Keratinocyte (primary cell): ENCODE results near the gene SLC39A5. TPM values are rescaled to one million over a fixed set of nuclear protein-coding genes. Genes with fewer than 3 reads are reported as not detected.

Experiments
- DNase-seq: peaks from one replicate; pipeline ENCODE4 v3.0.0-alpha.2; 2011; ENCODE audit warnings: low read depth, missing footprints, low spot score
- FAIRE-seq: peaks from 2 replicates; lab custom pipeline; 2011; peaks lifted over from hg19 to GRCh38; lab: Jason Lieb, UNC
- H2AFZ ChIP-seq: 2 replicates; pipeline ENCODE4 v1.6.0; 2012; ENCODE audit warnings: low read length, control low read depth, inconsistent platforms; ENCODE audit not compliant: control insufficient read depth
- H3K27ac ChIP-seq: 2 replicates; pipeline ENCODE4 v1.5.1; 2011; ENCODE audit warnings: low read length; ENCODE audit not compliant: control insufficient read depth, insufficient read depth
- H3K27me3 ChIP-seq: 3 replicates; pipeline ENCODE4 v1.6.0; 2011; ENCODE audit warnings: low read length; ENCODE audit not compliant: control insufficient read depth, insufficient read depth; ENCODE audit errors: extremely low read depth
- H3K36me3 ChIP-seq, 2 experiments: 2 replicates in 1 of 2; 3 replicates in 1 of 2; pipeline ENCODE4 v1.5.1; 2011; ENCODE audit warnings: low read length in 2 of 2, mild to moderate bottlenecking in 1 of 2; ENCODE audit not compliant: control insufficient read depth in 2 of 2, insufficient read depth in 2 of 2; ENCODE audit errors: extremely low read depth in 1 of 2
- H3K4me1 ChIP-seq: 3 replicates; pipeline ENCODE4 v1.5.1; 2011; ENCODE audit warnings: low read length; ENCODE audit not compliant: control insufficient read depth, insufficient read depth; ENCODE audit errors: extremely low read depth
- H3K4me2 ChIP-seq: 3 replicates; pipeline ENCODE4 v1.6.0; 2011; ENCODE audit warnings: low read depth, low read length; ENCODE audit not compliant: control insufficient read depth, insufficient read depth; ENCODE audit errors: extremely low read depth
- H3K4me3 ChIP-seq, 3 experiments: fragments of 200-600 bp in 1 of 3; sonication (generic) in 1 of 3; 2 replicates in 2 of 3; 3 replicates in 1 of 3; pipeline ENCODE4 v1.5.1; 2011 to 2016; ENCODE audit warnings: low read length in 3 of 3, mild to moderate bottlenecking in 3 of 3, control low read depth in 2 of 3, inconsistent platforms in 1 of 3, low read depth in 1 of 3, mixed read lengths in 1 of 3, mixed run types in 1 of 3, moderate library complexity in 1 of 3; ENCODE audit not compliant: control insufficient read depth in 2 of 3, insufficient read depth in 2 of 3; ENCODE audit errors: extremely low read depth in 1 of 3
- H3K79me2 ChIP-seq: 2 replicates; pipeline ENCODE4 v1.6.0; 2012; ENCODE audit warnings: low read length; ENCODE audit not compliant: control insufficient read depth, insufficient read depth
- H3K9ac ChIP-seq: 3 replicates; pipeline ENCODE4 v1.6.0; 2011; ENCODE audit warnings: low read length; ENCODE audit not compliant: control insufficient read depth, insufficient read depth; ENCODE audit errors: extremely low read depth
- H3K9me1 ChIP-seq: 3 replicates; pipeline ENCODE4 v1.6.0; 2011; ENCODE audit warnings: low read length; ENCODE audit not compliant: control insufficient read depth, insufficient read depth; ENCODE audit errors: extremely low read depth
- H3K9me3 ChIP-seq: 2 replicates; pipeline ENCODE4 v1.5.1; 2012; ENCODE audit warnings: low read depth, low read length; ENCODE audit not compliant: control insufficient read depth
- H4K20me1 ChIP-seq: 3 replicates; pipeline ENCODE4 v1.6.0; 2011; ENCODE audit warnings: low read length; ENCODE audit not compliant: control insufficient read depth, insufficient read depth; ENCODE audit errors: extremely low read depth
- EZH2 ChIP-seq: IDR thresholded peaks from one replicate; pipeline ENCODE4 v1.6.1; 2012; ENCODE audit warnings: inconsistent platforms, mild to moderate bottlenecking, low read length, moderate library complexity
- dilution Hi-C: fragments of 300-500 bp; cut with MboI; formaldehyde crosslinking; loops from one replicate; pipeline ENCODE4 v1.7.0; 2020; ENCODE audit warnings: low sequenced_read_pairs; ENCODE audit not compliant: extremely low pct_ligation_motif_present
- polyA plus RNA-seq, 5 experiments: library from polyadenylated mRNA; depleted of rRNA in 3 of 5; stranded (reverse) in 3 of 5; stranded (forward) in 1 of 5; unstranded in 1 of 5; fragments of >200 nt; gene quantifications; 1 replicate in 1 of 5; 2 replicates in 3 of 5; 3 replicates in 1 of 5; pipeline versions ENCODE4 v1.2.1 to v1.2.3, GENCODE V29; 2011 to 2012; ENCODE audit warnings: missing spikeins in 2 of 5, low read depth in 1 of 5, low replicate concordance in 1 of 5
- TF ChIP-seq, protein P1 (sequence below), 3 experiments: IDR thresholded peaks in 1 of 3; conservative IDR thresholded peaks in 1 of 3; optimal IDR thresholded peaks in 1 of 3; 2 replicates in 2 of 3; 3 replicates in 1 of 3; pipeline versions ENCODE3 to v1.5.1; 2011; ENCODE audit warnings: low read length in 3 of 3, mild to moderate bottlenecking in 3 of 3, moderate library complexity in 2 of 3, control low read depth in 1 of 3, inconsistent platforms in 1 of 3; ENCODE audit not compliant: insufficient read depth in 2 of 3; ENCODE audit errors: extremely low read depth in 1 of 3

Gene SLC39A5
- polyA plus RNA-seq, 1 donor (not counting 4 experiments of a cell fraction or from before 2014, with no cell fraction given) = not detected

DNA sequence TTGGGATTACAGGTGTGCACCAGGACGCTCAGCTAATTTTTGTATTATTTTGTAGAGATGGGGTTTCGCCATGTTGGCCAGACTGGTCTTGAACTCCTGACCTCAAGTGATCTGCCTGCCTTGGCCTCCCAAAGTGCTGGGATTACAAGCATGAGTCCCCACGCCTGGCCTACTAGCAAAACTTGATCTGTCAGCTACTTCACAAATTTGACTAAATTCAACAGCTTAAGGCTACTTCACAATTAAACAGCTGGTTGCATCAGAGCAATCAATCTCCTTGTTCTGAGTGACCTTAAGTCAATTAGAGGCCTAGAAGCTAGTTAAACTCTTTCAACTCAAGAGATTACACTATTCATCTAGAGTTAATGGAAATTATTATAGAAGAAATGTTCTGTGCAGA, 49.1 kb downstream of the SLC39A5 start:
- TF ChIP-seq, protein P1, sequence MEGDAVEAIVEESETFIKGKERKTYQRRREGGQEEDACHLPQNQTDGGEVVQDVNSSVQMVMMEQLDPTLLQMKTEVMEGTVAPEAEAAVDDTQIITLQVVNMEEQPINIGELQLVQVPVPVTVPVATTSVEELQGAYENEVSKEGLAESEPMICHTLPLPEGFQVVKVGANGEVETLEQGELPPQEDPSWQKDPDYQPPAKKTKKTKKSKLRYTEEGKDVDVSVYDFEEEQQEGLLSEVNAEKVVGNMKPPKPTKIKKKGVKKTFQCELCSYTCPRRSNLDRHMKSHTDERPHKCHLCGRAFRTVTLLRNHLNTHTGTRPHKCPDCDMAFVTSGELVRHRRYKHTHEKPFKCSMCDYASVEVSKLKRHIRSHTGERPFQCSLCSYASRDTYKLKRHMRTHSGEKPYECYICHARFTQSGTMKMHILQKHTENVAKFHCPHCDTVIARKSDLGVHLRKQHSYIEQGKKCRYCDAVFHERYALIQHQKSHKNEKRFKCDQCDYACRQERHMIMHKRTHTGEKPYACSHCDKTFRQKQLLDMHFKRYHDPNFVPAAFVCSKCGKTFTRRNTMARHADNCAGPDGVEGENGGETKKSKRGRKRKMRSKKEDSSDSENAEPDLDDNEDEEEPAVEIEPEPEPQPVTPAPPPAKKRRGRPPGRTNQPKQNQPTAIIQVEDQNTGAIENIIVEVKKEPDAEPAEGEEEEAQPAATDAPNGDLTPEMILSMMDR (optimal IDR thresholded peaks at IDR 0.05 in 1 of 3, IDR thresholded peaks at IDR 0.05 in 1 of 3, conservative IDR thresholded peaks at IDR 0.05 in 1 of 3; ENCODE audit: extremely low read depth in 1 of 3, insufficient read depth in 2 of 3, low read length in 3 of 3) = no peak
- TF ChIP-seq EZH2 = no peak
- no peak for FAIRE-seq

DNA sequence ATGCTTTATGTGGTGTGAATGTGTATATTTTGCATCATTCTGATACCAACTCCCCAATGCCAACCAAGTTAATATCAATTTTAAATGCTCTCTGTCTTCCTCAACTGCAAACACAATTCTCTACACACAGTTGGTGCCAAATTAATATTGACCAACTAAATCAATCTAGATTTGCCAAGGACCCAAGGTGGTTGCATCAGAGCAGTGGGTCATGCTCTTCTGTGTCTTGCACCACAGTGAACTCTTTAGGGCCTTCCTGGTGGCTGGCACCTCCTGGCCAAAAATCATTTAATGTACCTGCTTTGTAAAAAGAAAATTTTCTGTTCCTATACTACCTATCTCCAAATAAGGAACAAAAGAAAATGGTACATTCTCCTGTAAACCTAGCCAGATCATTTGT, 51.0 kb downstream of the SLC39A5 start:
- Histone ChIP-seq H3K27me3 (no peaks in the 10 kb centered on the region), H2AFZ (no peak overlapping the region), H3K36me3 (peaks cover 26 to 42% of the 10 kb centered on the region in 2 experiments), H3K9me3 (no peaks in the 10 kb centered on the region), H3K27ac (no peak overlapping the region), H3K9me1 (no peaks in the 10 kb centered on the region), H3K79me2 (no peaks in the 10 kb centered on the region), H3K4me1 (no peaks in the 10 kb centered on the region), H3K4me3 (no peak overlapping the region), H3K4me2 (no peak overlapping the region), H4K20me1 (no peaks in the 10 kb centered on the region), H3K9ac (no peak overlapping the region)
- DNase-seq (no peak), FAIRE-seq (no peak)
- dilution Hi-C loops = no loop called here
- TF ChIP-seq, protein P1 (optimal IDR thresholded peaks at IDR 0.05 in 1 of 3, IDR thresholded peaks at IDR 0.05 in 1 of 3, conservative IDR thresholded peaks at IDR 0.05 in 1 of 3; ENCODE audit: extremely low read depth in 1 of 3, insufficient read depth in 2 of 3, low read length in 3 of 3) = no peak
- no peak for TF ChIP-seq EZH2

More for the DNA sequence above, 49.1 kb downstream of the SLC39A5 start:
- Histone ChIP-seq H3K9me3 (no peaks in the 10 kb centered on the region), H3K4me3 (no peak overlapping the region), H3K9ac (no peak overlapping the region), H3K4me2 (no peak overlapping the region), H3K4me1 (no peaks in the 10 kb centered on the region), H3K27me3 (no peaks in the 10 kb centered on the region), H4K20me1 (no peaks in the 10 kb centered on the region), H3K79me2 (no peaks in the 10 kb centered on the region), H3K9me1 (no peaks in the 10 kb centered on the region), H3K27ac (no peak overlapping the region), H2AFZ (no peak overlapping the region), H3K36me3 (peaks cover 37 to 42% of the 10 kb centered on the region in 2 experiments)
- dilution Hi-C loops = no loop called here
- no peak for DNase-seq
